ENCODE measurements around the gene AMDHD1. TPM values are rescaled to one million over a fixed set of nuclear protein-coding genes. Genes with fewer than 3 reads are reported as not detected.

Gene AMDHD1
- polyA plus RNA-seq, 3 donors: 0.43 to 1.9 (median 1.0) TPM

DNA sequence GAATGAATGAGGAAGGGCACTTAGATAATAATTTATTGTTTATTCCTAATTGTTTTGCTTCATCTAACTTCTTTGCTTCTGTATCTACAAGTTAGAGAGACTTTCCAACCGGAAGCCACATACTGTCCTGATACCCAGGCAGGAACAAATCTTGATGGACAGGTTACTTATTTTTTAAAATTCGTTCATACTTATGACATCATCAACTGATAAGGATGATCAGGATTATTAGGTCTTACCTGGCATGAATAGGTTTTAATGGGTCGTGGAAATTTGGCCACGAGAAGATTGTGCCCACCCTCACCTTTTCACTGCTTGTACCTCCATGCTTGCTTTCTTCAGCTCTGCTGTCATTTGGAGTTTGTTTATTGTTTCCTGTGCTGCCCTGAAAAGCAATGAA is 45.0 kb upstream of the AMDHD1 start:
- H3K27ac ChIP-seq (ENCODE audit: low read depth in 1 of 2, low read length in 2 of 2): no peak overlapping the region
- no peaks in the 10 kb centered on the region for H4K20me1 ChIP-seq (ENCODE audit: insufficient read depth, low read length)
- peaks cover 11 to 17% of the 10 kb centered on the region in 2 donors for H3K27me3 ChIP-seq (ENCODE audit: control insufficient read depth in 2 of 2, insufficient read depth in 2 of 2, low read length in 2 of 2)
- no peak overlapping the region for H3K4me3 ChIP-seq (replicated peaks in 1 of 3; ENCODE audit: low read depth in 2 of 3, low read length in 3 of 3)
- no peaks in the 10 kb centered on the region for H3K79me2 ChIP-seq (ENCODE audit: insufficient read depth, low read length)
- no peaks in the 10 kb centered on the region for H3K4me1 ChIP-seq (ENCODE audit: control insufficient read depth in 1 of 2, insufficient read depth in 2 of 2, low read length in 2 of 2)
- H3K4me2 ChIP-seq (replicated peaks; ENCODE audit: extremely low read depth, low read length, poor library complexity, severe bottlenecking): no peak overlapping the region
- Mint-ChIP-seq H3K27me3 (ENCODE audit: low read depth in 3 of 3) (peaks cover 15 to 24% (median 21%) of the 10 kb centered on the region in 3 donors), H3K27ac (no peak overlapping the region), H3K36me3 (no peaks in the 10 kb centered on the region), H3K4me3 (no peak overlapping the region), H3K4me1 (no peaks in the 10 kb centered on the region), H3K9me3 (peaks cover under 1 to 7% (median 2%) of the 10 kb centered on the region in 7 donors)
- no peak overlapping the region for H3K9ac ChIP-seq (ENCODE audit: insufficient read depth, low read length, poor library complexity, severe bottlenecking)
- no peaks in the 10 kb centered on the region for H3K36me3 ChIP-seq (replicated peaks in 1 of 2; ENCODE audit: control insufficient read depth in 1 of 2, insufficient read depth in 2 of 2, low read length in 2 of 2)
- TF ChIP-seq, protein P1, sequence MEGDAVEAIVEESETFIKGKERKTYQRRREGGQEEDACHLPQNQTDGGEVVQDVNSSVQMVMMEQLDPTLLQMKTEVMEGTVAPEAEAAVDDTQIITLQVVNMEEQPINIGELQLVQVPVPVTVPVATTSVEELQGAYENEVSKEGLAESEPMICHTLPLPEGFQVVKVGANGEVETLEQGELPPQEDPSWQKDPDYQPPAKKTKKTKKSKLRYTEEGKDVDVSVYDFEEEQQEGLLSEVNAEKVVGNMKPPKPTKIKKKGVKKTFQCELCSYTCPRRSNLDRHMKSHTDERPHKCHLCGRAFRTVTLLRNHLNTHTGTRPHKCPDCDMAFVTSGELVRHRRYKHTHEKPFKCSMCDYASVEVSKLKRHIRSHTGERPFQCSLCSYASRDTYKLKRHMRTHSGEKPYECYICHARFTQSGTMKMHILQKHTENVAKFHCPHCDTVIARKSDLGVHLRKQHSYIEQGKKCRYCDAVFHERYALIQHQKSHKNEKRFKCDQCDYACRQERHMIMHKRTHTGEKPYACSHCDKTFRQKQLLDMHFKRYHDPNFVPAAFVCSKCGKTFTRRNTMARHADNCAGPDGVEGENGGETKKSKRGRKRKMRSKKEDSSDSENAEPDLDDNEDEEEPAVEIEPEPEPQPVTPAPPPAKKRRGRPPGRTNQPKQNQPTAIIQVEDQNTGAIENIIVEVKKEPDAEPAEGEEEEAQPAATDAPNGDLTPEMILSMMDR (IDR thresholded peaks at IDR 0.05): no peak
- WGBS (ENCODE audit: insufficient coverage): no CpG with 5 or more reads among the region's 4 CpGs
- peaks cover 0 to 3% of the 10 kb centered on the region in 2 donors for H3K9me3 ChIP-seq (replicated peaks in 1 of 2; ENCODE audit: control insufficient read depth in 1 of 2, insufficient read depth in 1 of 2, low read length in 2 of 2)
- no peak for DNase-seq
- H2AFZ ChIP-seq (ENCODE audit: insufficient read depth, low read depth, low read length, poor library complexity, severe bottlenecking): no peak overlapping the region
- intact Hi-C loops (cut with micrococcal nuclease): no loop called here

DNA sequence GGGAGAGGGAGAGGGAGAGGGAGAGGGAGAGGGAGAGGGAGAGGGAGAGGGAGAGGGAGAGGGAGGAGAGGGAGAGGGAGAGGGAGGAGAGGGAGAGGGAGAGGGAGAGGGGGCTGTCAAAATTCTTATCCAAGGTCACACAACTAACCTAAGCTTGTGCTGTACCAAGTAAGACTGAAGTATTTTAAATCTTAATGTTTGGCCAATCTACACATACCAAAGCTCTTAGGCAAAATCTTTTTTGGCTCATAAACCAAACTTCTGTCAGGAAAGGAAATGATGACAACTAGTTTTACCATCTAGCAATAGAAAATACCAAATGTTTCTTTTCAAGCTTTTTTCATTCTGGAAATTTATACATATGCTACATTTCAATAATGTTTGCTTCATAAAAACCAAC is 34.6 kb upstream of the AMDHD1 start:
- no peak overlapping the region for H3K27ac Mint-ChIP-seq
- Histone ChIP-seq H3K4me1 (ENCODE audit: control insufficient read depth in 1 of 2, insufficient read depth in 2 of 2, low read length in 2 of 2) (no peaks in the 10 kb centered on the region), H3K36me3 (replicated peaks in 1 of 2; ENCODE audit: control insufficient read depth in 1 of 2, insufficient read depth in 2 of 2, low read length in 2 of 2) (no peaks in the 10 kb centered on the region), H4K20me1 (ENCODE audit: insufficient read depth, low read length) (no peaks in the 10 kb centered on the region), H3K27me3 (ENCODE audit: control insufficient read depth in 2 of 2, insufficient read depth in 2 of 2, low read length in 2 of 2) (peaks cover 6 to 13% of the 10 kb centered on the region in 2 donors), H3K4me3 (replicated peaks in 1 of 3; ENCODE audit: low read depth in 2 of 3, low read length in 3 of 3) (no peak overlapping the region), H3K9me3 (replicated peaks in 1 of 2; ENCODE audit: control insufficient read depth in 1 of 2, insufficient read depth in 1 of 2, low read length in 2 of 2) (no peaks in the 10 kb centered on the region), H2AFZ (ENCODE audit: insufficient read depth, low read depth, low read length, poor library complexity, severe bottlenecking) (no peak overlapping the region), H3K27ac (ENCODE audit: low read depth in 1 of 2, low read length in 2 of 2) (no peak overlapping the region), H3K9ac (ENCODE audit: insufficient read depth, low read length, poor library complexity, severe bottlenecking) (no peak overlapping the region), H3K79me2 (ENCODE audit: insufficient read depth, low read length) (no peaks in the 10 kb centered on the region), H3K4me2 (replicated peaks; ENCODE audit: extremely low read depth, low read length, poor library complexity, severe bottlenecking) (no peak overlapping the region)
- peaks cover 4% of the 10 kb centered on the region for H3K4me1 Mint-ChIP-seq
- no peaks in the 10 kb centered on the region for H3K36me3 Mint-ChIP-seq
- no peak overlapping the region for H3K4me3 Mint-ChIP-seq
- no peak for DNase-seq
- intact Hi-C loops (cut with micrococcal nuclease): no loop called here
- TF ChIP-seq, protein P1 (IDR thresholded peaks at IDR 0.05): no peak
- peaks cover 0 to 6% (median 2%) of the 10 kb centered on the region in 7 donors for H3K9me3 Mint-ChIP-seq
- H3K27me3 Mint-ChIP-seq (ENCODE audit: low read depth in 3 of 3): peaks cover 4 to 18% (median 4%) of the 10 kb centered on the region in 3 donors
